Fibroblast of the aortic adventitia (primary cell): ENCODE results near the gene DENND4A. TPM values are rescaled to one million over a fixed set of nuclear protein-coding genes. Genes with fewer than 3 reads are reported as not detected.
"Not testable (repeated sequence)": the region's sequence is repeated elsewhere in the genome, so short reads cannot be mapped to it uniquely, and the experiment has no call there.

ENCODE experiments used
- DNase-seq: peaks from one replicate; pipeline ENCODE4 v3.0.0-alpha.2; 2010; ENCODE audit warnings: low read depth
- H3K4me3 ChIP-seq: 2 replicates; pipeline ENCODE4 v1.5.1; 2011; ENCODE audit warnings: low read depth, mild to moderate bottlenecking, control low read depth, low read length, moderate library complexity
- total RNA-seq: library from RNA; depleted of rRNA; stranded (reverse); fragments of >200 nt; gene quantifications from 2 replicates; pipeline ENCODE4 v1.2.3, GENCODE V29; 2012; ENCODE audit warnings: low replicate concordance
- TF ChIP-seq, protein P1 (sequence below): IDR thresholded peaks from 2 replicates; pipeline ENCODE4 v1.5.1; 2011; ENCODE audit warnings: mild to moderate bottlenecking, low read length, control low read depth, inconsistent platforms; ENCODE audit not compliant: insufficient read depth

The DENND4A gene
- total RNA-seq, 1 donor = 30.3 TPM

- no peak for DNase-seq
- H3K4me3 ChIP-seq = no peak overlapping the region
- TF ChIP-seq, protein P1, sequence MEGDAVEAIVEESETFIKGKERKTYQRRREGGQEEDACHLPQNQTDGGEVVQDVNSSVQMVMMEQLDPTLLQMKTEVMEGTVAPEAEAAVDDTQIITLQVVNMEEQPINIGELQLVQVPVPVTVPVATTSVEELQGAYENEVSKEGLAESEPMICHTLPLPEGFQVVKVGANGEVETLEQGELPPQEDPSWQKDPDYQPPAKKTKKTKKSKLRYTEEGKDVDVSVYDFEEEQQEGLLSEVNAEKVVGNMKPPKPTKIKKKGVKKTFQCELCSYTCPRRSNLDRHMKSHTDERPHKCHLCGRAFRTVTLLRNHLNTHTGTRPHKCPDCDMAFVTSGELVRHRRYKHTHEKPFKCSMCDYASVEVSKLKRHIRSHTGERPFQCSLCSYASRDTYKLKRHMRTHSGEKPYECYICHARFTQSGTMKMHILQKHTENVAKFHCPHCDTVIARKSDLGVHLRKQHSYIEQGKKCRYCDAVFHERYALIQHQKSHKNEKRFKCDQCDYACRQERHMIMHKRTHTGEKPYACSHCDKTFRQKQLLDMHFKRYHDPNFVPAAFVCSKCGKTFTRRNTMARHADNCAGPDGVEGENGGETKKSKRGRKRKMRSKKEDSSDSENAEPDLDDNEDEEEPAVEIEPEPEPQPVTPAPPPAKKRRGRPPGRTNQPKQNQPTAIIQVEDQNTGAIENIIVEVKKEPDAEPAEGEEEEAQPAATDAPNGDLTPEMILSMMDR = no peak
Measured at GRCh38 chr15:65738649-65739048, 53.4 kb downstream of the DENND4A start.

GRCh38 chr15:65733599-65733998 is 58.5 kb downstream of the DENND4A start:
- not testable (repeated sequence) for DNase-seq, H3K4me3 ChIP-seq

- no peak for DNase-seq
Measured at GRCh38 chr15:65732698-65733097, 59.4 kb downstream of the DENND4A start.

GRCh38 chr15:65731926-65732325 is 60.2 kb downstream of the DENND4A start:
- TF ChIP-seq, protein P1 = no peak
- DNase-seq = peak; percentile 13
- no peak overlapping the region for H3K4me3 ChIP-seq

More at GRCh38 chr15:65732698-65733097, 59.4 kb downstream of the DENND4A start:
- H3K4me3 ChIP-seq = no peak overlapping the region
- TF ChIP-seq, protein P1 = no peak

DNA sequence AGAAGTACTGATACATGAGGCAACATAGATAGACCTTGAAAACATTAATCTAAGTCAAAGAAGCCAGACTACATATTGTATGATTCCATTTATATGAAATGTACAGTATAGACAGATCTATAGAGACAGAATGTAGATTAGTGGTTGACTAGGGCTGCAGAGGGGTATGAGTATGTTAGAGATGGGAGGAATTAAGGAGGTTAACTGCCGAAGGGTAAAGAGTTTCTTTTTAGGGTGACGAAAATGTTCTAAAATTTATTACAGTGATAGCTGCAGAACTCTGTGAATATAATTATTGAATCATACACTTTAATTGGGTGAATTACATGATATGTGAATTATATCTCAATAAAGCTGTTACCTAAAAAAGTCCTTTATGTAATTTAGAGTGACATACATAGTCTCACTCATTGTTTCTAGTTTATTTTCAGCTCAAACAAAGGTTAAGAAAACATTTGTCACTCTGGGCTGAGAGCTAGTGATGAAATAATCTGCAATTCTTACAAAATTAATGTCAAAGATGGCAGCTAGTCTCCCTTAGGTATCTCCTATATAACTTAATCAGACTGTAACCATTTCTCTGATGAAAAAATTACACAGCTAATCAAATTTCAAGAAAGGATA is 61.4 kb downstream of the DENND4A start:
- DNase-seq = peak; percentile 72
- TF ChIP-seq, protein P1 = no peak
- no peak overlapping the region for H3K4me3 ChIP-seq

- DNase-seq = no peak
- TF ChIP-seq, protein P1 = no peak
- no peak overlapping the region for H3K4me3 ChIP-seq
Measured at GRCh38 chr15:65724464-65725215, 67.5 kb downstream of the DENND4A start.

GRCh38 chr15:65723876-65724275 is 68.2 kb downstream of the DENND4A start:
- TF ChIP-seq, protein P1 = no peak
- no peak for DNase-seq
- H3K4me3 ChIP-seq = no peak overlapping the region
